NCI-H69 (cell line): ENCODE data around the gene KIAA0825.
A peak's percentile ranks its signal among the peaks of the same experiment; 100 is the strongest.

Experiments
- DNase-seq: peaks from one replicate; lab custom pipeline; 2025; lab: John Stamatoyannopoulos, UW

KIAA0825 gene

GRCh38 chr5:94308442-94308841, 310.0 kb downstream of the KIAA0825 start:
- DNase-seq: no peak

- peak; percentile 89 for DNase-seq
Observed at GRCh38 chr5:94304146-94304545, 314.3 kb downstream of the KIAA0825 start.

- no peak for DNase-seq
Observed at GRCh38 chr5:94288937-94289336, 329.5 kb downstream of the KIAA0825 start.

GRCh38 chr5:94285984-94286383, 332.4 kb downstream of the KIAA0825 start:
- DNase-seq: peak; percentile 62

- no peak for DNase-seq
Observed at GRCh38 chr5:94283093-94283492, 335.3 kb downstream of the KIAA0825 start.

GRCh38 chr5:94281236-94281801, 337.1 kb downstream of the KIAA0825 start:
- peak; percentile 92 for DNase-seq

GRCh38 chr5:94276751-94277150, 341.7 kb downstream of the KIAA0825 start:
- DNase-seq: peak; percentile 57

- DNase-seq: no peak
Observed at GRCh38 chr5:94276048-94276447, 342.4 kb downstream of the KIAA0825 start.

GRCh38 chr5:94274707-94275106, 343.7 kb downstream of the KIAA0825 start:
- no peak for DNase-seq

GRCh38 chr5:94268226-94268625, 350.2 kb downstream of the KIAA0825 start:
- no peak for DNase-seq

- no peak for DNase-seq
Observed at GRCh38 chr5:94267350-94267899, 351.0 kb downstream of the KIAA0825 start.

- no peak for DNase-seq
Observed at GRCh38 chr5:94266170-94266569, 352.2 kb downstream of the KIAA0825 start.

GRCh38 chr5:94263068-94263467, 355.3 kb downstream of the KIAA0825 start:
- DNase-seq: no peak

- DNase-seq: no peak
Observed at GRCh38 chr5:94260096-94260495, 358.3 kb downstream of the KIAA0825 start.

- DNase-seq: peak; percentile 26
Observed at GRCh38 chr5:94254214-94254613, 364.2 kb downstream of the KIAA0825 start.

GRCh38 chr5:94250985-94251384, 367.4 kb downstream of the KIAA0825 start:
- no peak for DNase-seq

GRCh38 chr5:94249430-94249829, 369.0 kb downstream of the KIAA0825 start:
- DNase-seq: no peak

GRCh38 chr5:94248175-94248875, 370.1 kb downstream of the KIAA0825 start:
- no peak for DNase-seq

- no peak for DNase-seq
Observed at GRCh38 chr5:94245608-94246007, 372.8 kb downstream of the KIAA0825 start.

GRCh38 chr5:94244921-94245320, 373.5 kb downstream of the KIAA0825 start:
- no peak for DNase-seq

- DNase-seq: no peak
Observed at GRCh38 chr5:94243612-94244011, 374.8 kb downstream of the KIAA0825 start.

- no peak for DNase-seq
Observed at GRCh38 chr5:94240993-94241651, 377.3 kb downstream of the KIAA0825 start.

- peak; percentile 36 for DNase-seq
Observed at GRCh38 chr5:94240596-94240992, 377.8 kb downstream of the KIAA0825 start.
